PFSK-1 (cell line): ENCODE results near the gene CAMK1D.

Source experiments
- POLR2AphosphoS5 ChIP-seq: IDR thresholded peaks from 2 replicates; pipeline ENCODE4 v1.6.1; 2012; ENCODE audit warnings: low read depth, mild to moderate bottlenecking, control low read depth, low read length, moderate library complexity
- SIN3A ChIP-seq: IDR thresholded peaks from 2 replicates; pipeline ENCODE4 v1.6.1; 2012; ENCODE audit warnings: mild to moderate bottlenecking, low read length, moderate library complexity, borderline replicate concordance; ENCODE audit not compliant: insufficient read depth
- TAF1 ChIP-seq: IDR thresholded peaks from 2 replicates; pipeline ENCODE4 v1.6.1; 2012; ENCODE audit warnings: low read length, control low read depth, borderline replicate concordance; ENCODE audit not compliant: insufficient read depth

DNA sequence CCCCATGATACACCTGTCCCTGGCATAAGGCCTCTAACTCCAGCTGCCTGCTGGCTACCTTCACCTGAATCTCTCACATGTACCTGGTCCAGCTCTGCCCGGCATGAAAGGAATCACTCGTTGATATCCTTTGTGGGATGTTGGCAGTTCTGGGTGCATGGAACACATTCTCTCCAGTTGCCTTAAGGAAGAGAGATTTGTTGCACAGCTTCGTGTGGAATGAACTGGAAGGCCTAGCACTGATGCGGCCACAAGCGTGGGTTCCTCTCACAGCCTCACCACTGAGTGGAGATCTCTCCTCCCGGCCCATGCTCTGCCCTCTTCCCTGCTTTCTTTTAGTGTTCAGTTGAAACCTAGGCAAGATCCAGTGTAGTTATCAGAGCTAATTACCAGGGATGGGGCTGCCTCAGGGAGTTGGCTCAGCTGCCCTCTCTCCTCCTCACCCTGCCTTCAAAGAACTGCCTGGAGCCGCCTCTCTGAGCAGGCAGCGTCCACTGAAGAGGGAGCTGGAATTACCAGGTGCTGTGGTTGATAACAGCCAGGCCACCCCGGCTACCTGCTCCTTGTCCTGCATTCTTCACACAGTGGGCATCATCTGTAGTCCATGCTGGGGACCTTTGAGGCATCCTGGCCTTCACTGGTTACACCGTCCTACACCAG is 457.9 kb downstream of the CAMK1D start:
- no peak for TF ChIP-seq POLR2AphosphoS5
- no peak for TF ChIP-seq SIN3A
- no peak for TF ChIP-seq TAF1
